GM23248 (cell line): ENCODE data around the gene KCNQ5.

ENCODE experiments used
- EZH2 ChIP-seq: fragments of 200-600 bp; sonication (generic); IDR thresholded peaks from 2 replicates; pipeline ENCODE4 v1.6.1; 2018; ENCODE audit warnings: antibody characterized with exemption, mild to moderate bottlenecking; ENCODE audit not compliant: insufficient read depth, poor library complexity, severe bottlenecking
- EZH2phosphoT487 ChIP-seq: fragments of 200-600 bp; sonication (generic); IDR thresholded peaks from 2 replicates; pipeline ENCODE4 v1.6.1; 2018; ENCODE audit warnings: antibody characterized with exemption, moderate library complexity, mild to moderate bottlenecking, low read depth; ENCODE audit not compliant: insufficient read depth

- TF ChIP-seq EZH2 (no peak), EZH2phosphoT487 (no peak)
Observed at GRCh38 chr6:72947534-72947933, 325.7 kb downstream of the KCNQ5 start.
